ENCODE data around the gene CRIP1. TPM values are rescaled to one million over a fixed set of nuclear protein-coding genes. Genes with fewer than 3 reads are reported as not detected.

CRIP1 gene
- polyA plus RNA-seq, 3 donors, result 688 to 2,084 (median 1,032) TPM

GRCh38 chr14:105460616-105461015, 26.1 kb upstream of the CRIP1 start:
- H3K36me3 Mint-ChIP-seq, result peaks cover 29 to 66% of the 10 kb centered on the region in 2 donors
- intact Hi-C loops (cut with micrococcal nuclease), result no loop called here
- Histone ChIP-seq H3K9ac (ENCODE audit: insufficient read depth, low read length, poor library complexity, severe bottlenecking) (no peak overlapping the region), H2AFZ (ENCODE audit: insufficient read depth, low read depth, low read length, poor library complexity, severe bottlenecking) (no peak overlapping the region), H3K4me2 (replicated peaks; ENCODE audit: extremely low read depth, low read length, poor library complexity, severe bottlenecking) (no peak overlapping the region), H3K27ac (ENCODE audit: low read depth in 1 of 2, low read length in 2 of 2) (no peak overlapping the region), H3K4me3 (replicated peaks in 1 of 3; ENCODE audit: low read depth in 2 of 3, low read length in 3 of 3) (no peak overlapping the region), H3K27me3 (ENCODE audit: control insufficient read depth in 2 of 2, insufficient read depth in 2 of 2, low read length in 2 of 2) (no peaks in the 10 kb centered on the region), H3K36me3 (replicated peaks in 1 of 2; ENCODE audit: control insufficient read depth in 1 of 2, insufficient read depth in 2 of 2, low read length in 2 of 2) (peaks cover 60 to 77% of the 10 kb centered on the region in 2 donors), H3K9me3 (replicated peaks in 1 of 2; ENCODE audit: control insufficient read depth in 1 of 2, insufficient read depth in 1 of 2, low read length in 2 of 2) (no peaks in the 10 kb centered on the region), H4K20me1 (ENCODE audit: insufficient read depth, low read length) (peaks cover 4% of the 10 kb centered on the region), H3K79me2 (ENCODE audit: insufficient read depth, low read length) (no peaks in the 10 kb centered on the region), H3K4me1 (ENCODE audit: control insufficient read depth in 1 of 2, insufficient read depth in 2 of 2, low read length in 2 of 2) (no peaks in the 10 kb centered on the region)
- H3K9me3 Mint-ChIP-seq, result no peaks in the 10 kb centered on the region
- no peak overlapping the region for H3K4me3 Mint-ChIP-seq
- H3K27ac Mint-ChIP-seq, result peak overlapping the region in 1 of 7 donors; percentile 33
- no peaks in the 10 kb centered on the region for H3K27me3 Mint-ChIP-seq (ENCODE audit: low read depth in 3 of 3)
- no peak for DNase-seq
- no peak for TF ChIP-seq CTCF (IDR thresholded peaks at IDR 0.05)
- H3K4me1 Mint-ChIP-seq, result no peaks in the 10 kb centered on the region
- WGBS (ENCODE audit: insufficient coverage), result 96% methylated on average over 12 of the region's 17 CpGs

DNA sequence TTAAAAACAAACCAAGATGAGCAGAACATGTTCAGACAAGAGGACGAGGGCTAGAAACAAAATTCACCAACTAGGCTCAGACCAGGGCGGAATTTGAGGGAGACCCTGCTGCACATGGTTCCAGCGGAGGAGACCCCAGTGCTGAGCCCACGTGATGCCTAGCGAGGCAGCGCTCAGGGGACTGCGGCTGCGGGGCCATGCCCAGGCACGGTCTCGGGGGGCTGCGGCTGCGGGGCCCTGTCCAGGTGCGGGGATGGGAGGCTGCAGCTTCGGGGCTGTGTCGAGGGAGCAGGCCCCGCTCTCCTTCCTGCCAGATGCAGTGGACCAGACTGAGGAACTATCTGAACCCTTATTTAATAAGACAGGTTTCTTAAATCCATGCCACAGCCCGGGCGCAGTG, 24.8 kb upstream of the CRIP1 start:
- peak overlapping the region in 1 of 7 donors; percentile 40 for H3K27ac Mint-ChIP-seq
- WGBS (ENCODE audit: insufficient coverage), result 98% methylated on average over 16 of the region's 18 CpGs
- no peaks in the 10 kb centered on the region for H3K9me3 Mint-ChIP-seq
- Histone ChIP-seq H3K9me3 (replicated peaks in 1 of 2; ENCODE audit: control insufficient read depth in 1 of 2, insufficient read depth in 1 of 2, low read length in 2 of 2) (no peaks in the 10 kb centered on the region), H3K9ac (ENCODE audit: insufficient read depth, low read length, poor library complexity, severe bottlenecking) (no peak overlapping the region), H3K36me3 (replicated peaks in 1 of 2; ENCODE audit: control insufficient read depth in 1 of 2, insufficient read depth in 2 of 2, low read length in 2 of 2) (peaks cover 53 to 74% of the 10 kb centered on the region in 2 donors), H3K4me2 (replicated peaks; ENCODE audit: extremely low read depth, low read length, poor library complexity, severe bottlenecking) (no peak overlapping the region), H3K27ac (ENCODE audit: low read depth in 1 of 2, low read length in 2 of 2) (no peak overlapping the region), H3K4me1 (ENCODE audit: control insufficient read depth in 1 of 2, insufficient read depth in 2 of 2, low read length in 2 of 2) (no peaks in the 10 kb centered on the region), H3K4me3 (replicated peaks in 1 of 3; ENCODE audit: low read depth in 2 of 3, low read length in 3 of 3) (no peak overlapping the region), H3K27me3 (ENCODE audit: control insufficient read depth in 2 of 2, insufficient read depth in 2 of 2, low read length in 2 of 2) (no peaks in the 10 kb centered on the region), H2AFZ (ENCODE audit: insufficient read depth, low read depth, low read length, poor library complexity, severe bottlenecking) (no peak overlapping the region), H3K79me2 (ENCODE audit: insufficient read depth, low read length) (no peaks in the 10 kb centered on the region), H4K20me1 (ENCODE audit: insufficient read depth, low read length) (peaks cover 4% of the 10 kb centered on the region)
- DNase-seq, result no peak
- no peak overlapping the region for H3K4me3 Mint-ChIP-seq
- H3K36me3 Mint-ChIP-seq, result peaks cover 33 to 61% of the 10 kb centered on the region in 2 donors
- H3K4me1 Mint-ChIP-seq, result no peaks in the 10 kb centered on the region
- intact Hi-C loops (cut with micrococcal nuclease), result no loop called here
- H3K27me3 Mint-ChIP-seq (ENCODE audit: low read depth in 3 of 3), result no peaks in the 10 kb centered on the region
- no peak for TF ChIP-seq CTCF (IDR thresholded peaks at IDR 0.05)

All from CD14-positive monocyte (primary cell).